Measurements from ENCODE around the gene MBNL3. TPM values are rescaled to one million over a fixed set of nuclear protein-coding genes. Genes with fewer than 3 reads are reported as not detected.
"Not testable (repeated sequence)": the region's sequence is repeated elsewhere in the genome, so short reads cannot be mapped to it uniquely, and the experiment has no call there.

Gene MBNL3
- total RNA-seq, 1 donor from 2014 or later, result 9.4 TPM

DNA sequence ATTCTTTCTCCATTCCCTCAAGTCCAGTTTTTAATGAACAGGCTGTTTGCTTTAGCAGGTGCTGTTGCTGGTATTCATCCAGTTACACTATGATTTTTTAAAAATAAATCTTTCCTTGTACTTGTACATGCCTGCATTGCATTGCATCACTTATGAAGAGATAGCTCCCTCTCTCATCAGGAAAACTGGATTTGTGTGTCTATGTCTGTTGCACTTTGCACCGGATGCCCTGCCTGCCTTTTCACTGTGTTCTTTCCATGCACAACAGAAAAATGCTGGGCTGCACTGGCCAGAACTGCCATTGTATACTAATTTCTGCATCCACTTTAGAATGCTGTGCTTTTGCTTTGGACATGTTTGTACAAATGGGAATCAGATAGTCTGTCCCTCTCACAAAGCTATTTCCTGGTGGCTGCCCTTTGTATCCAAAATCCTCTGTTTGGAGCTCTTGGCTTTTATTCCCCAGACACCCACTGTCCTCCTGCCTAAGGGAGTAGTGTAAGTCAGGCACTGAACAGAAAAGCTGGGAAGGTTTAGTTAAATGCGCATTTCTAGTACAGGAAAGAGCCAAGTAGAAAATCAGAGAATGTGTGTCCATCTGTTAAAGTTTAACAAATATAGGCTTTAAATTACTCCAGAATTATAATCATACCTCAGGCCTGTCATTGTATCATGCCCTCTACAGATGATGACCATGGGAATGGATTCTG, 119.1 kb downstream of the MBNL3 start:
- DNase-seq (ENCODE audit: low read depth), result no peak

DNA sequence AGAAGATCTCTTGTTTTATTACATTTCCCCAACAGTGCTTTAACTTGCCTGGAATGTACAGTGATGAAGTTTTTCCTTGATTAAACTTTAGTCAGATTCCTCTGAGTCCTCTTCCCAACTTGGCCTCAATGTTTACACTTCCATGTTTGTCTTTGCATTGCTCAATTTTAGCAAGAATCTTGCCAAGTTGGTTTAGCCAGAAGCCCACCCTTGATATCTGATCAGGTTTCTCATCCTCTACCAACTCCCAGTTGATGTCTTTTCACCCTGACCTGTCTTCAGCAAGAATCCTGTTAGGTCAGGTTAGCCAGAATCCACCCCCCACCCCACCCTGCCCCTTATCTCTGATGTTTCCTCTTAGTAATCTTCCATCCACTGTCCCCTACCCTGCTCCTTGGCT, 120.9 kb downstream of the MBNL3 start:
- DNase-seq (ENCODE audit: low read depth), result peak; percentile 10

DNA sequence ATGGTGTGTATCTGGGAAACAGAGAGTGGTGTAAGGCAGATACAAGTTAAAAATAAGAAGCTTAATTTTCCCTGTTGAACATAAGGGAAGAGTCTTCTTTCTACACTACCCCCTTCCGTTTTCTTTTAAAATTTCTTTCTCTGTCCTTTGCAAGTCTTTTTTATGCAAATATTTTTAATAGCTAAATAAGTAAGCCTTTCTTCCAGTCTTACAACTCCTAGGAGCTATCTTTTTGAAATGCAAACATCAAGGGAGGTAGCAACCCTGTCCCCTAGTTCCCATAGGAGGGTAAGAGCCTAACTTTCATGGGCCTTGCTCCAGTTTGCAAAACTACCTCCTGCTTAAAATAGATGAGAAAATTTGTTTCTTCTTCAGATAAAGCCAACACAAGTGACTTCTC, 121.5 kb downstream of the MBNL3 start:
- DNase-seq (ENCODE audit: low read depth), result no peak

DNA sequence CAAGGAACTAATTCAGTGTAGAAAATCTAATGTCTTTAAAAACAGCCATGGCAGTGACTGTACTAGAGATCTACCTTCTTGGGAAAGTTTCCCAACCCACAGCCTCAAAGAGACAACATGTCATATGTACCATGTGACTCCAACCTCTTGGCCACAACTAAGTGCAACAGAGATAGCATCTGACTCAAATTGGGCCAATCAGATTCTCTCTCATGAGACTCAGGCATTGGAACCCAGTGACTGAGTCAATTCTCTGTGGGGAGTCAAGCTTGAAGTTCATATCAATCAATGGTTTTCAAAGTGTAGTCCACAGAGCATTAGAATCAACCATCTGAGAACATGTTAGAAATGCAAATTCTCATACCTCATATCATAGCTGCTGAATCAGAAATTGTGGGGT, 123.3 kb downstream of the MBNL3 start:
- DNase-seq (ENCODE audit: low read depth), result peak; percentile 10

DNA sequence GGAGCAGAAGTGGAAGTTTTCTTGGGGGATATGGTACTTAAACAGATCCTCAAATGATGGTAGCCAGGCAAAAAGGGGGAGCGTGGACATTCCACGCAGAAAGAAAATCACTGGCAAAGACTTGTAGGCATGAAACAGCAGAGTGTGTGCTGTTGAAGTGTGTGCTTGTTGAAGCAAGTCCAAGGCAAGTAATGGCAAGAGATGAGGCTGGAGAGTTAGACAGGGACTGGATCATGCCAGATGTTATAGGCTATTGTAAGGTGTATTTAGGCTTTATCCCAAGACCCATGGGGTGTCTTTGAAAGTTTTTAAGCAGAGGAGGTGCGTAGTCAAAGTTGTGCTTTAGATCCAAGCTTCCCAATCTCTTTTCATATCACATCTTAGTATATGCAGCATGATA, 124.5 kb downstream of the MBNL3 start:
- no peak for DNase-seq (ENCODE audit: low read depth)

DNA sequence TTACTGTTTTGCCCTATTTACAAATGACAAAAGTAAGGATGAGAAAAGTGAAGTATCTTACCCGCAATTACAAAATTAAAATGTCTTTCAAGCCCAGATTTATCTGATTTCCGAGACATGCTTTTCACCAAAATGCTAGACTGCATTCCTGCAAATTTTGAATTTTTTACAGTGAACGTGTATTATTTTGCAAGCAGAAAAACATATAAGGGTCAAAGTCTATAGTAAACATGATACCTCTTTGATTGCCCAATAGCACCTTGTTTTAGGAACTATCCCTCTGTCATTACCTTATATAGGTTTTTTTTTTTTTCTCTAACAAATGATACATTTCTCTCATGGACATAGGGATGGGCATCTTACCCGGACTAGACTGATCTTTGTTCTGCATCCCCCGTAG, 135.4 kb downstream of the MBNL3 start:
- no peak for DNase-seq (ENCODE audit: low read depth)

DNA sequence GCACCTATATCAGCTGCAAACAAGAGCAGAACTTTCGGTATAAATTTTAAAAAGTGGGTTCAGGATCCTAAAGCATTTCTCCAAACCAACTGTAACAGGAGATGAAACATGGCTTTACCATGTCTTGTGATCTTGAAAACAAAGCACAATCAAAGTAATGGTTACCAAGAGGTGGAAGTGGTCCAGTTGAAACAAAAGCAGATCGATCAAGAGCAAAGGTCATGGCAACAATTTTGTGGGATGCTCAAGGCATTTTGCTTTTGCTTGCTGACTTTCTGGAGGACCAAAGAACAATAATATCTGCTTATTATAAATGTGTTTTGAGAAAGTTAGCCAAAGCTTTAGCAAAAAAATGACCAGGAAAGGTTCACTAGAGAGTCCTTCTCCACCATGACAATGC, 152.7 kb downstream of the MBNL3 start:
- DNase-seq (ENCODE audit: low read depth), result no peak

DNA sequence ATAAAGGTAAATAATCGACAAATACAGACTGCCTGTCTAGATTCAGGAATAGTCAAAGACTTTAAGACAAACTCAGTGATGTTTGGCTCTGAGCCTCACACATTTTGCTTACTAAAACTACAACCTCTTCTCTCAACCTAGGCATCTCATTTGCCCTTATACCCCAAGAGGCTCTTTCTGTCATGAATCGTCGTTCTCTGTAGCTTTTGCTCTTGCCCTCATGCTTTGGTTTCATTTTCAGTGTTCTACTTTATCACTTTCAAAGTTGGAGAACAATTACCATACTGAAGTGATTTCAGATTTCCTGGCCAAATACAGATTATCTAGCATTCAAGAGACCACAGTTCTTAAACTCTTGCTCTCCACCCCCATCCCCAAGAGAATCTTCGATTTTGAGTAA, 155.5 kb downstream of the MBNL3 start:
- no peak for DNase-seq (ENCODE audit: low read depth)

DNA sequence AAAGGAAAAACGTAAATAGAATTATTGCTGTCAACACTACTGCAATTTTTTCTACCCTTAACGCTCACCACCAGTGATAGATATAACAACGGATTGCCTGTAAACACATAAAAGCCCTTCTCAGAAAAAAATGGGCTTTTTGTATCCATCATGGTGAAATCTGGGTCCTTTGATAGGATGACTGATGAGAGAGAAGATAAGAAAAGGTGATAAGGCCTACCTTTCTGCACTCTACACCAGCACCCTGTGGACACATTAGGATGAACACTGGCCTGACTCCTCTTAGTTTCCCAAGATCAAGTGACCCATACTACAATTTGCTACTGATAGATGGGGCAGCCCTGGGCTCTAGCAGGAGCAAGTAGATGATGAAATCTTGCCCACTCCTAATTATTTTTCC, 157.3 kb downstream of the MBNL3 start:
- DNase-seq (ENCODE audit: low read depth), result no peak

DNA sequence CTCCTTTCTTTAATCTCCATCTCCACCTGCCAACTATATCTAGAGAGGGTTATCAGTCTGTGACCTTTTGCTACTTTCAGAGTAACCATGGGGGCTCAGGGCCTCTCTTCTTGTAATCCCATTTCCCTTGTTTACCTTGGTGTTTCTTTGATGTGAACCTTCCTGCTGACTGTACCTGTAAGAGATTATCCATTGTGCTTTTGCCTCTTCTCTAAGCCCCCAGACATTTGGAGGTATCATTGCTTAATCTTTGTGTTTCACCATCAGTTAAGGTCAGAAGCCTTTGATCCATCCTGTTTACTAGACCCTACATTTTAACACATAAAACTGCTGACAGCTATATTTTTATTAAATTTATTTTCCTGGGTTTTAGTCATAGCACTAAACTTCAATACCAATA, 157.8 kb downstream of the MBNL3 start:
- no peak for DNase-seq (ENCODE audit: low read depth)

DNA sequence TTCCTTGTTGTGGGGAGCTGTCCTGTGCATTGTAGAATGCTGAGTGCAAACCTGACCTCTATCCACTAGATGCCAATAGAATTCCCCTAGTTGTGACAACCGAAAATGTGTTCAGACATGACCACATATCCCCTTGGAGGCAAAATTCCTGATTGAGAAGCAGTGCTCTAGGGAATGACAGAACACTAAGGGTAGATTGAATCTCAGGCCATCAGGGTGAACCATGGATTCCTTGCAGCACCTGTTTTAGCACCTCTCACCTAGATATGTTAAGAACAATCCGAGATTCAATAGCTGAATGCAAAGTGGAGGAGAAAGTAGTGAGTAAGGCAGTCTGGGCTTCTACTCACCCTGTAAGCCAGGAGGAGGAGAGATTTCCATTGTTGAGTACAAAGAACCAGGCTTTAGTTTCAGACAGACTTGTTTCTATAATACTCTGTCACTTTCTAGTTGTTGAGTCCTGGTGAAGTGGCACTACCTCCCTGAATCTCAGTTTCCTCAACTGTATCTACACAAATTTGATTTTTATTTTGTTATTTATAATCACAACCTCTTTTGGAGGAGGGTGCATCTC, 158.6 kb downstream of the MBNL3 start:
- no peak for DNase-seq (ENCODE audit: low read depth)

DNA sequence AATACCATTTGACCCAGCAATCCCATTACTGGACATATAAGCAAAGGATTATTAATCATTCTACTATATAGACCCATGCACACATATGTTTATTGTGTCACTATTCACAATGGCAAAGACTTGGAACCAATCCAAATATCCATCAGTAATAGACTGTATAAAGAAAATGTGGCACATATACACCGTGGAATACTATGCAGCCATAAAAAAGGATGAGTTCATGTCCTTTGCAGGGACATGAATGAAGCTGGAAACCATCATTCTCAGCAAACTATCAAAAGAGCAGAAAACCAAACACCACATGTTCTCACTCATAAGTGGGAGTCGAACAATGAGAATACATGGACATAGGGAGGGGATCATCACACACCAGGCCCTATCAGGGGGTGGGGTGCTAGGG, 161.9 kb downstream of the MBNL3 start:
- DNase-seq (ENCODE audit: low read depth), result not testable (repeated sequence)

All from renal cortical epithelial cell (primary cell).